ENCODE measurements around the gene MSANTD2.

- TF ChIP-seq ARNTL (CRISPR knock-in tag; IDR thresholded peaks at IDR 0.05; ENCODE audit: borderline replicate concordance, low read depth) = no peak
- no peak for TF ChIP-seq CREB5 (CRISPR knock-in tag; IDR thresholded peaks at IDR 0.05; ENCODE audit: low read depth)
- TF ChIP-seq ZFP30 (CRISPR knock-in tag; IDR thresholded peaks at IDR 0.05) = no peak
- TF ChIP-seq PATZ1 (CRISPR knock-in tag; IDR thresholded peaks at IDR 0.05; ENCODE audit: borderline replicate concordance) = no peak
Measured at GRCh38 chr11:124837491-124837856, 37.3 kb upstream of the MSANTD2 start.

Data from SK-N-SH treated with all-trans-retinoic acid at 6 μM for 48 hours (cell line).